Stimulated activated CD4-positive, alpha-beta T cell treated with anti-CD3 and anti-CD28 coated beads, Interleukin-15, amount 100 ng/mL, for 1 hour (primary cell): ENCODE measurements around the gene ARHGAP18.

Experiments
- DNase-seq, 2 donors: peaks; one replicate each; pipeline ENCODE4 v3.0.0-alpha.2; 2020; ENCODE audit warnings: low read depth in 1 of 2, low spot score in 1 of 2

Gene ARHGAP18

GRCh38 chr6:129719692-129720091 lies 9.7 kb upstream of the ARHGAP18 start:
- DNase-seq: no peak

GRCh38 chr6:129717277-129717676 lies 7.3 kb upstream of the ARHGAP18 start:
- DNase-seq: no peak

- DNase-seq: no peak
Observed at GRCh38 chr6:129713806-129714333, 3.9 kb upstream of the ARHGAP18 start.

- no peak for DNase-seq
Observed at GRCh38 chr6:129711271-129711631, 1.3 kb upstream of the ARHGAP18 start.

GRCh38 chr6:129710450-129711270 lies 683 bp upstream of the ARHGAP18 start:
- DNase-seq: no peak

GRCh38 chr6:129709196-129709768 lies 695 bp downstream of the ARHGAP18 start:
- DNase-seq: no peak

GRCh38 chr6:129708496-129709195 lies 1.3 kb downstream of the ARHGAP18 start:
- no peak for DNase-seq

GRCh38 chr6:129707882-129708495 lies 2.0 kb downstream of the ARHGAP18 start:
- no peak for DNase-seq

- DNase-seq: no peak
Observed at GRCh38 chr6:129707028-129707427, 2.9 kb downstream of the ARHGAP18 start.

- no peak for DNase-seq
Observed at GRCh38 chr6:129705212-129705611, 4.8 kb downstream of the ARHGAP18 start.

- no peak for DNase-seq
Observed at GRCh38 chr6:129704708-129705107, 5.3 kb downstream of the ARHGAP18 start.

- DNase-seq: no peak
Observed at GRCh38 chr6:129701721-129702455, 8.1 kb downstream of the ARHGAP18 start.

GRCh38 chr6:129700666-129701065 lies 9.3 kb downstream of the ARHGAP18 start:
- no peak for DNase-seq

GRCh38 chr6:129699659-129700058 lies 10.3 kb downstream of the ARHGAP18 start:
- DNase-seq: no peak

GRCh38 chr6:129698430-129698829 lies 11.5 kb downstream of the ARHGAP18 start:
- no peak for DNase-seq

- DNase-seq: no peak
Observed at GRCh38 chr6:129697788-129698187, 12.2 kb downstream of the ARHGAP18 start.

- no peak for DNase-seq
Observed at GRCh38 chr6:129696843-129697242, 13.1 kb downstream of the ARHGAP18 start.

GRCh38 chr6:129696028-129696418 lies 14.0 kb downstream of the ARHGAP18 start:
- no peak for DNase-seq

GRCh38 chr6:129695373-129696027 lies 14.5 kb downstream of the ARHGAP18 start:
- DNase-seq: no peak

- no peak for DNase-seq
Observed at GRCh38 chr6:129694036-129694435, 15.9 kb downstream of the ARHGAP18 start.
